ENCODE results near the gene DHRS9.
"Not testable (repeated sequence)": the region's sequence is repeated elsewhere in the genome, so short reads cannot be mapped to it uniquely, and the experiment has no call there.

The DHRS9 gene

DNA sequence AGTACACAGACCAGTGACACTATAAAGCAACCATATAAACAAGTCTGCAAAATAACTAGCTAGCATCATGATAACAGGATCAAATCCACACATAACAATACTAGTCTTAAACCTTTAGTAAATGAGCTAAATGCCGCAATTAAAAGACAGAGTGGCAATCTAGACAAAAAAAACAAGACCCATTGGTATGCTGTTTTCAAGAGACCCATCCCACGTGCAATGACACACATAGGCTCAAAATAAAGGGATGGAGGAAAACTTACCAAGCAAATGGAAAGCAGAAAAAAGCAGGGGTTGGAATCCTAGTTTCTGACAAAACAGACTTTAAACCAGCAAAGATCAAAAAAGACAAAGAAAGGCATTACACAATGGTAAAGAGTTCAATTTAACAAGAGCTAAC, 14.8 kb upstream of the DHRS9 start:
- not testable (repeated sequence) for DNase-seq (ENCODE audit: low read depth); H3K4me3 ChIP-seq (ENCODE audit: low read depth, low read length)

DNA sequence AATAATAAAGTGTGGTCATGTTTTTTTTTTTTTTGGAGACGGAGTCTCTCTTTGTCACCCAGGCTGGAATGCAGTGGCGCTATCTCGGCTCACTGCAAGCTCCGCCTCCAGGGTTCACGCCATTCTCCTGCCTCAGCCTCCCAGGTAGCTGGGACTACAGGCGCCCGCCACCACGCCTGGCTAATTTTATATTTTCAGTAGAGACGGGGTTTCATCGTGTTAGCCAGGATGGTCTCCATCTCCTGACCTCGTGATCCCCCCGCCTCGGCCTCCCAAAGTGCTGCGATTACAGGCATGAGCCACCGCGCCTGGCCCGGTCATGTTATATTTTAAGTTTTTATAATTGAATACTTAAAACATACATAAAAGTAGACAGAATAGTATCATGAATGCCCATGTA, 5.2 kb upstream of the DHRS9 start:
- not testable (repeated sequence) for H3K4me3 ChIP-seq (ENCODE audit: low read depth, low read length); DNase-seq (ENCODE audit: low read depth)

DNA sequence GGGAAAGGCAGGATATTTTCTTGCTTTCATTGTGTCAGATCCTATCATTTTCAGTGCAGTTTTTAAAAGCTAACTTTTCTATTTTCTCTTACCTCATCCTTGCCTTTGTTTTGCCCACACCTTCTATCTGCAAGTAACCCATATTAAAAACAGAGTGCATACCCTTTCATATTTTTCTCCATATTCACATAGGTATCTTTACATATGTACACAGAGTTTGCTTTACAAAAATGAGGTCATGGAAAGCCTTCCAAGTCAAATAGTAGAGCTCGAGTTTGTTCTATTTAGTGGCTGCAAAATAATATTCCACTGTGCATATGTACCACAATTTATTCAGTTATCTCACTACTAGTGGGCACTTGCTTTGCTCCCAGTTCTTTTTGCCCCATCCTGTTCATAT, 3.9 kb upstream of the DHRS9 start:
- DNase-seq (ENCODE audit: low read depth): no peak
- H3K4me3 ChIP-seq (ENCODE audit: low read depth, low read length): no peak overlapping the region

DNA sequence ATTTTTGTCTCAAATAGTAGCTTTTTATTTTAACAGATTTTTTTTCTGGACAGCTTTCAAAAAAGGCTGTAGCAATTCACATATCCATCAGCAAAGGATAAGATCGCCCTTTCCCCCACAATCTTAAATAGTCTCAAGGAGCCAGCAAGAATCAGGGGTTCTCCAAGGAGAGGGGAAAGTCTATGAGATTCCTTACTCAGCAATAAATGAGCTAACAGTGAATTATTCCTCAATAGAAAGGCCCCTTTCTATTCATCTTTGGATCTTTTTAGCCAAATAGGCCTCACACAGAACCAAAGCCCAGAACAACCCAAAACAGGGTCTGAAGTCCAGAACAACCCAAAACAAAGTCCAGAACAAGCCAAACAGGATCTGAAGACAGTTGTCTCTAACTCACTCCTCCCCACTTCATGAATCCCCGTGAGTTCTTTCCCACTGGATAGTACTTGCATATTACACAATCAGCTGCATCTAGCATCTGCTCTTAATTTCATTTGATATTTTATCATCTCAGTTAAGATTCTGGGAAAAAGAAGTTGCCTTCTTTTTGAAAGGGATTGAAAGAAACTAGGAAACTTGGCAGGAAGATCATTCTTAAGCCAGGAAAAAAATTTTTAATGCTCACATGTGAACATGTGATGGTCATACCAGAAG, 3.4 kb upstream of the DHRS9 start:
- DNase-seq (ENCODE audit: low read depth): no peak
- no peak overlapping the region for H3K4me3 ChIP-seq (ENCODE audit: low read depth, low read length)

DNA sequence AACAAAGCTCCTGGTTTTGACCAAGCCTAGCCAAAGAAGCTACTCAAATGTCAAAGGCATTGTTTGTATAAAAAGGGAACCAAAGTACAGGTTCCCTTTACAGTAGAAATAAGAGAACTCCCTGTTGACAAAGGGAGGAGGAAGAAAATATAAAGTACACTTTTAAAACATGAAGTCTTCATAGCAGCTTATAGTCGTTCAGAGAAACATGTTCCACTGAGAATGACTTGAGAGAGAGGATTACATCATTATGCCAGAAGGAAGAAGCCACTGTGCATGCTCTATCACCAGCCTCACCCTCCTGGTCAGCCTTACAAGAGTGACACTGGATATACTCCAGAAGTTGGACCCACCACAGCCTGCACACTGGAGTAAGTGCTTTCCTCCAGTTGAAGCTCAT, 2.5 kb upstream of the DHRS9 start:
- DNase-seq (ENCODE audit: low read depth): no peak
- H3K4me3 ChIP-seq (ENCODE audit: low read depth, low read length): no peak overlapping the region

DNA sequence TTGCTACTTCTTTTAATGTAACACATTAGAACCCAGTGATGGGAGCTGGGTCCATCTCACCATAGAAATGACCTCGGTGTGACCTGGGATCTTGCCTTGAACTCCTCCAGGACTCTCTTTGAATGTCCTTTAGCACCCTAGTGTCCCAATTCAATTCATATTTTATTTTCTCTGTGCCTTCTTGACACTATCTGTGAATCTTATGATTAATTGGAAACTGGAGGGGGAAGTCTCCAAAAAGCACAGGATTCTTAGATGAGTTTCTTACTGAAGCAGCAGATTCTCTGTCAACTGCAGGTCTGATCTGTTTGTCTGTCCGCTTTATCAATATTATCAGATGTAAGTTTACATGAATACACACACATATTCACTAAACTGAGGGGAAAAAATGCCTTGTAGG, 470 bp downstream of the DHRS9 start:
- no peak for DNase-seq (ENCODE audit: low read depth)
- no peak overlapping the region for H3K4me3 ChIP-seq (ENCODE audit: low read depth, low read length)

DNA sequence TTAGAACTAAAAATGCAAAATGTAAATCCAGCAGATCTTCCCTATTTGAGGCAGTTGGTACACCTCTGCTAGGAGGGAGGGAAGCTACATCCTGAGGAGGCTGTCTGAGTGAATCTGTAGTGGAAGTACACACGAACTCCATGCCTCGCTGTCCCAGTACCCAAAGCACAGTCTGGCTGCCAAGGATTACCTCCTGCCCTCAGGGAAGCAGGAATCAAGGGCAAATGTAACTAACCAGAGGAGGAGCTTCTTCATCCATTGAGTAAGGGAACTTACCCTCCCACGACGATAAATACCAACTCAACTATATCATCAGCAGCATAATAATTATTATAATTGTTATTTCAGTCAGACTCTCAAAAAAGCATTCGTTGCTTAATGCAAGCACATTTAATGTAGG, 2.1 kb downstream of the DHRS9 start:
- no peak for DNase-seq (ENCODE audit: low read depth)
- H3K4me3 ChIP-seq (ENCODE audit: low read depth, low read length): no peak overlapping the region

DNA sequence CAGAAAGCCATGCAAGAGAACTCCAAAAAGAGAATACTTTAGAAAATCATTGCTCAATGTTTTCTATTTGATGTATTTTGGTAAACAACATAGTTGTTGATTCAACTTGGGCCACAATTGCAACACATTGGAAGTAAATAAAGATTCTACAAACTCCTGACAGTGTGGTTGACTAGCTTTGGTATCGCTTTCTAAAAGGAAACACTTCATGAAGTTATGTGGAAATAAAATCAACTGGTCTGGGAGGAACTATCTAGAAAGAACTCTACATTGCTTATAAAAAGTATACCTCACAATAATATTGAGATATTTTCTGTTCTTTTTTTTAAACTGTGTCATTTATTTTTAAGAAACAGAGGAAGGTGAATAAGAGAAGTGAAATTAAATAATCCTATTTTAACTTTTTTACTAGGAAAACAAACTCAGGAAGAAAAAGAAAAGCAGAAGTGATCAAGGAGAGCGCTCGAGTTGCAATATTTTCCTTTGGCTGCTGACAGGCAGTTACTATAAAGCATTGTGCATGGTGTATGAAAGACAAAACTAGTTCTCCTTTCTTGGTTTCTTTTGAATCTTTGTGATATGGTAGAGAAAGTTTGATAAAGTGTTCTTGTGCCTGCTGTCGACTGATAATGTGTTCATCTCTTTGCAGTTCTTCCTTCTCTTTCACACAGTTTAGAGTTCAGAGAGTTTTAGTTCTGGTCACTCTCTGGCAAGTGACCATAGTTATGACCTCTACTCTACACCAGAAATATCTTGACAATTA, 3.0 kb downstream of the DHRS9 start:
- H3K4me3 ChIP-seq (ENCODE audit: low read depth, low read length): no peak overlapping the region

DNA sequence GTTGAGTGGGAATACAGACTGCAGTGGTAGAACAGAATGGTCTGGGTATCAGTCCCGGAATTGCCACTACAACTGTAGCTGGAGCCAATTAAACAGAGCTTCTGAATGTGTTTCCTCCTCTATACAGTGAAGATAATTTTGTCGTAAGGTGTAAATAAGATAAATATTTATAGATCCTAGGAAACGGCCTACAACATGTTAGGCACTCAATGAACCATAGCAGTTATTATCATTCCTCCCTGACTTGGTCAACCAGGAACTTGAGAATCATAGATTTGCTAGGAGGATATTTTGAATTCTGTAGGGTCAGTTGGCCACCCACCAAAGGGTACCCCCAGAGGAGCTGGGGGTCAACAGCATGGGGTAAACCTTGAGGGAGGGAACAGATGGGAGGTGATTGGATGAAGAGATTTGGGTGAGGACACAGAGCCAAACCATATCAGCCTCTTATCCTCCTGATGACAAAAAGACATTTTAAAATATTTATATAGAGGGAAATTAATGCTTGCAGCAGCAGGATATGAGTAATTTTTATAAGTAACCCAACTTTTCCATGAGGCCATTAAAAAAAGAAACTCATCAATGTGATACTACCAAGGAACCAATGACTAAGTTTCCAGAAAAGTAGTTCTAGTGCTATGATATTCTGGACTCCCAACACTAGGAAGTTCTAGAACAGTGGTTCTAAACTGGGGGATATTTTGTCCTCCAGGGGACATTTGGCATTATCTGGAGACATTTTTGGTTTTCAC, 4.0 kb downstream of the DHRS9 start:
- no peak for DNase-seq (ENCODE audit: low read depth)
- no peak overlapping the region for H3K4me3 ChIP-seq (ENCODE audit: low read depth, low read length)

More for the DNA sequence above, 3.0 kb downstream of the DHRS9 start:
- DNase-seq (ENCODE audit: low read depth): no peak

DNA sequence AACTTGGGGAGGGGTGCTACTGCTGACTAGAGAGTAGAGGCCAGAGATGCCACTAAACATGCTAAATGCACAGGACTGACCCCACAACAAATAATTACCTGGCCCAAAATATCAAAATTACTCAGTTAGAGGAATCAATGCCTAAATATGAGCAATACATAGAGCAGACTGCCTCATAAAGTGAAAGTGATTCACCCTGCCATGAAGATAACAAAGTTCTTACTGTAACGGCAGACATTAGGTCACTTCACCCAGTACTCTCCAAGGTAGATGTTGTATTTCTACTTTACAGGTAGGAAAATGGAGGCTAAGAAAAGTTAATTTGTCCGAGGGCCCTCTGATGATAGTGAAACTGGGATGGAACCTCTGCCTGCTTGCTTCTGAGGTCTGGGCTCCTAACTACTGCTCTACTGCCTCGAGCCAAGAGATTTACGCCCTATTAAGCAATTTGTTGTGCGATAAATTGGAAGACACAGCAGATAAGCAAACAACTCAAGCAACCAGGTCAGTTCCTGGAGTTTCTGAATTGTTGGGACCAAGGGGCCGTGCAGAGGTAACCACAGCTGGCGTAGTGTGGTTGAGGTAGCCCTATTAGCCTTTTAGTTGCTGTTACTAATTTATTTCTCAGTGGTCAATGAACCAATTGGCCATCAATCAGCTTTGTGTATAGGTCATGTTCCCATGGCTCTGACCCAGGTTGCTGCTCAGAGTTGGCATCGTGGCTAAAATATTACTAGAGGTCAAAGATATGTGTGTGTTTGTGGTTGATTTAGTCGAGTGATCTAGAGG, 4.8 kb downstream of the DHRS9 start:
- H3K4me3 ChIP-seq (ENCODE audit: low read depth, low read length): no peak overlapping the region
- no peak for DNase-seq (ENCODE audit: low read depth)

DNA sequence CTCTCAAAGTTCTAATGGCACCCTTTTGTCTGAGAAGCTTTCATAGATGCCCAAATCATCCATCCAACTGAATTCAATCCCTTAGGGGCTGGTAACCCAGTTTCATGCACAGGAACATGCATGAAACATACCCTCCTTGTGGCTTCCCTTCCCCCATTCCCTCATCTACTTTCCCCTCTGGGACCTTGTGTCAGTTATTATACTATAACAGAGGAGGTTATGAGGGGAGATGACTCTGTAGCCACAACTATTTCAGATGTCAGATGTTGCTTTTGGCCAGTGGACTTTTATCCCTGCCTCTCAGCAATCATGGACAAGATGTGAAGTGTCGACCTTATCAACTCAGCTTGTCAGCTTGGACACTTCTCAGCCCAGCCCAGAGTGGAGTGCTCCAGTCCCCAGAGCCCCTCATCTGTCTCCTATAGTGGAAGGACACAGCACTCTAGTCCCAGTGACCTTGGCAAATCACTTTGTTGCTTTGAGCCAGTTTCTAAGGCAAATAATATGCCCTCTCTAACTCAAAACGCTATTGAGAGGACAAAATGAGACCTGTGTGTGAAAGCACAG, 8.4 kb downstream of the DHRS9 start:
- no peak overlapping the region for H3K4me3 ChIP-seq (ENCODE audit: low read depth, low read length)
- no peak for DNase-seq (ENCODE audit: low read depth)

DNA sequence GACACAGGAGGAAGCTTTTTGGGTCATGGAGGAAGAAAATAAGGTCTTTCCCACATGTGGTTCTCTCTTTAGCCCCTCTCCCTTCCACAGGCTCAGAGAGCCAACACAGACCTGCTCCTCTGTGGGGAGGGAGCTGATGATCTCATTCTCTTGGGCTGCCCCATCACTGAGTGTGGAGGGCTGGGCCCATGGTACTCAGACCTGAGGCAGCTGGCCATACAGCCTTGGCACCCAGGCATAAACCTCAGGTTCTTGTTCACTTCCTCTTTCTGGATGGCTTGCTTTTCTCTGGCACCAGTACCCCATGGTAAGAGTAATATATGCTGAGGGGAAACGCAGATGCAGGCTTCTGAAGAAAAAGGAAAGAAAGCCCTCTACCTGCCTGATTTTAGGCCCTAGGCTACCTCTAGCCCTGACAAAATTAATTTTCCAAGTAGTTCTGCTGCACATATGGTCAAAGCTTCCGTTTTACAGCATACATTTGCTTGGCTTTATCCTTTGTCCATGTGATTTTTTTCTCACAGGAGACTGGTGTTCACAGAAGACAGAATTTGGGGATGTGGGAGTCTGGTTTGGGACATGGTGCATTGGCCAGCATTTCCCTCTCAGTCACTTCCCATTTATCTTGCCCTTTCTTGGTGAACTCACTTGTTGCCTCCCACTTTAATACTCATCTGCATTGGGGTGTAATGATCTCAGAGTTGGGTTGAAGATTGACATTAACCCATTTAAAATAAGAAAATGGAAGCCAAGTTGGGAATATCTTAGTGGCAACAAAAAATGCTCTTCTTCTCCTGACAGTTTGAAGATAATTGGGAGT, 11.1 kb downstream of the DHRS9 start:
- DNase-seq (ENCODE audit: low read depth): no peak
- H3K4me3 ChIP-seq (ENCODE audit: low read depth, low read length): no peak overlapping the region

DNA sequence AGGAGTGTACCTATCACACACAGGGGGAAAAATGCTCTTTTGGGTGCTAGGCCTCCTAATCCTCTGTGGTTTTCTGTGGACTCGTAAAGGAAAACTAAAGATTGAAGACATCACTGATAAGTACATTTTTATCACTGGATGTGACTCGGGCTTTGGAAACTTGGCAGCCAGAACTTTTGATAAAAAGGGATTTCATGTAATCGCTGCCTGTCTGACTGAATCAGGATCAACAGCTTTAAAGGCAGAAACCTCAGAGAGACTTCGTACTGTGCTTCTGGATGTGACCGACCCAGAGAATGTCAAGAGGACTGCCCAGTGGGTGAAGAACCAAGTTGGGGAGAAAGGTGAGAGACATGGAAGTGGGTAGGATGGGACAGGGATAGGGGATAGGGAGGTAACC, 12.2 kb downstream of the DHRS9 start:
- no peak overlapping the region for H3K4me3 ChIP-seq (ENCODE audit: low read depth, low read length)
- DNase-seq (ENCODE audit: low read depth): no peak

DNA sequence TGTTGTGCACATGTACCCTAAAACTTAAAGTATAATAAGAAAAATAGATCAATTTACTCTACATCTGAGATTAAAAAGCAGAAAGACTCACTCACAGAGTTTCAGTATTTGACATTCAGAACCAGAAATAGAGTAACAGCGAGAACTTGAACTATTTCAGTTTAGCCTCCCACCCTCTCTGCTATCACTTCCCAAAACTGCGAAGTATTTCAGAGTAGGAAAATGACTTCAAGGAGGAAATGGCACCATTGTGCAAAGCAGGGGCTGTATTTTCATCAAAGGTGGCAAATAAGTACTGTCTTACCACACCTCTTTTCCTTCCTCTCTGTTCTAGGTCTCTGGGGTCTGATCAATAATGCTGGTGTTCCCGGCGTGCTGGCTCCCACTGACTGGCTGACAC, 13.6 kb downstream of the DHRS9 start:
- no peak overlapping the region for H3K4me3 ChIP-seq (ENCODE audit: low read depth, low read length)
- no peak for DNase-seq (ENCODE audit: low read depth)

DNA sequence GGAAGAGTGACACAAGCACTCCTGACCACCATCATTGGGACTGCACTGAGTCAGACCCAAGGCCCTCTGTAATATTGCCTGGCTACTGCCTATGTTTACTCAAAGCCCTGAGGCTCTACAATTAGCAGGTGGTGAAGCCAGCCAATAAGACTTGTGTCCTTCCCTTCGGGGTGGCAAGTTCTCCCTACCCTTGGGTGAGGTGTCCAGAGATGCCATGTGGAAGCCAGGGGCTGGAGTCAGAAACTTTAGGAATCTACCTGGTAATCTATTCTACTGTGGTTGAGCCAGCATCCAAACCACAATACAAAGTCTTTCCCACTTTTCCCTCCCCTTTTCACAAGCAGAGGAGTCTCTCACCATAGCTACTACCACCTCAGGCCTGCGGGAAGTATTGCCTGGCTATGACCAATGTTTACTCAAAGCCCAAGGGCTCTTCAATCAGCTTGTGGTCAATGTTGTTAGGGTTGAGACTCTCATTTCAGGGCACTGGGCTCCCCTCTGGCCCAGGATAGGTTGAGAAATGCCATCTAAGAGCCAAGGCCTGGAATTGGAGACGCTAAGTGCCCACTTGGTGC, 17.6 kb downstream of the DHRS9 start:
- no peak overlapping the region for H3K4me3 ChIP-seq (ENCODE audit: low read depth, low read length)
- DNase-seq (ENCODE audit: low read depth): no peak

DNA sequence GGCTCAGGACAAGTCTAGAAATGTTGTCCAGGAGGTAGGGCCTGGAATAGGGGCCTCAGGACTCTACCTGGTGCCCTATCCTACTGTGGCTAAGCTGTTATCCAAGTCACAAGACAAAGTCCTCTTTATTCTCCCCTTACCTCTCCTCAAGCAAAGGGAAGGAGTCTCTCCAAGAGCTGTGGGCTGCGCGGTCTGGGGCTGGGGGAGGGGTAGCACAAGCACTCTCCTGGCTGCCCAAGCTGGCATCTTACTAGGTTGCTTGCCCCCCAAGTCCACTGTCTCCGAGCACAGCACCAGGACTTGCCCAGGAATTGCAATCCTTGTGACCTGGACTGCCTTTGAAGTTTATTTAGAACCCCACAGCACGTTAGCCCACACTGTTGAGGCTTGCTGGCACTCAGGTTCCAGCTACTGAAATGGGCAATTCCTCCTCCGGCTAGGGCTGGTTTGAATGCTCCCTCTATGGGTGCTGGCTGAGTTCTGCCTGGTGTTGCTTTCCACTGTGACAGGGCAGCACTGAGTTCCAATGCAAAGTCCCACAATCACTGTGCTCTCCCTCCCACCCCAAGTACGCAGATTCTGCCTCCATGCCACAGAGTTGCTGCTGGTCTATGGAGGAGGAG, 18.5 kb downstream of the DHRS9 start:
- no peak overlapping the region for H3K4me3 ChIP-seq (ENCODE audit: low read depth, low read length)
- no peak for DNase-seq (ENCODE audit: low read depth)

DNA sequence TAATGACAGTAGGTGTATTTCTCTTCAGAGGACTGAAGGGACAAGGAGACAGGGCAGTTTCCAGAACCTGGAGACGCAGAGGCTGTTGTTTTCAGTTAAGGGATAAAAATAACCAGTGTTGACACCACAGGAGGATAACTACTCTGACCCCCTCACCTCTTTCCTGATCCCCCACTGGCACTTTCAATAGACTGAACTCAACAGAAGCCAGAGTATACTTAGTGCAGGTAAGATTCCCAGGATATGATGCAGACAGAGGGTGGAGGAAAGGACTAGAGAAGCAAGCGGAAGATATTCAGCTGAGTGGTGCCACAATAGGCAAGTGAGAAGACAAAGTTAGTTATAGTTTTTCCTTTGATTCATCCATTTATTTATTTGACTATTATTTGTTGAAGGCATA, 19.8 kb downstream of the DHRS9 start:
- no peak for DNase-seq (ENCODE audit: low read depth)
- no peak overlapping the region for H3K4me3 ChIP-seq (ENCODE audit: low read depth, low read length)

All from skeletal muscle cell (primary cell).